ENCODE measurements around the gene SVOP.

DNA sequence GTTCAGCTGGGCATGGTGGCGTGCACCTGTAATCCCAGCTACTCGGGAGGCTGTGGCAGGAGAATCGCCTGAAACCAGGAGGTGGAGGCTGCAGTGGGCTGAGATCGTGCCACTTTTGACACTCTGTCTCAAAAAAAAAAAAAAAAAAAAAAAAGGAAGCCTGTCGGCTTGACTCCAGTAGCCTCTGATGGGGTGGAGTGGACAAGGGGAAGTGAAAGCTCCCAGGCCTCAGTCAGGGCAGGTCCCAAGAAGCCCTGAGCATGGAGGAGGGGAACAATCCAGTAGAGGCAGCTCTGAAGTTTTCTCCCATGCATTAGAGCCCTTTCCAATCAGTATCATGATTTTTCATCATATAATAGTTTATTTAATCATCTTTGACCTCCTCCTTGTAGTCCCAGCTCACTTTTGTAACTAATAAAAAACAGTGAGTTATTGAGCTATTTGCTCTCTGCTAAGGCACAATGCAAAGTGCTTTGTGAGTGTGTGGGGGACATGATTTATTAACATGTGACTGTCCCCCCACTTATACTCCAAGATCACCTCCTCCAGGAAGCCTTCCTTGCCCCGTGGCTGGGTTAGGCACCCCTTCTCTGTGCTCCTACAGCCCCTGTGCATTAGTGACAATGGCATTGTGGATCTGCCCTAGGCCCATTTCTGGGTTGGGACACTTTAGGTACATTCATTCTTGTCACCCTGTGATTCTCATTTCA lies 158.8 kb downstream of the SVOP start:
- TF ChIP-seq, protein P1, sequence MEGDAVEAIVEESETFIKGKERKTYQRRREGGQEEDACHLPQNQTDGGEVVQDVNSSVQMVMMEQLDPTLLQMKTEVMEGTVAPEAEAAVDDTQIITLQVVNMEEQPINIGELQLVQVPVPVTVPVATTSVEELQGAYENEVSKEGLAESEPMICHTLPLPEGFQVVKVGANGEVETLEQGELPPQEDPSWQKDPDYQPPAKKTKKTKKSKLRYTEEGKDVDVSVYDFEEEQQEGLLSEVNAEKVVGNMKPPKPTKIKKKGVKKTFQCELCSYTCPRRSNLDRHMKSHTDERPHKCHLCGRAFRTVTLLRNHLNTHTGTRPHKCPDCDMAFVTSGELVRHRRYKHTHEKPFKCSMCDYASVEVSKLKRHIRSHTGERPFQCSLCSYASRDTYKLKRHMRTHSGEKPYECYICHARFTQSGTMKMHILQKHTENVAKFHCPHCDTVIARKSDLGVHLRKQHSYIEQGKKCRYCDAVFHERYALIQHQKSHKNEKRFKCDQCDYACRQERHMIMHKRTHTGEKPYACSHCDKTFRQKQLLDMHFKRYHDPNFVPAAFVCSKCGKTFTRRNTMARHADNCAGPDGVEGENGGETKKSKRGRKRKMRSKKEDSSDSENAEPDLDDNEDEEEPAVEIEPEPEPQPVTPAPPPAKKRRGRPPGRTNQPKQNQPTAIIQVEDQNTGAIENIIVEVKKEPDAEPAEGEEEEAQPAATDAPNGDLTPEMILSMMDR (IDR thresholded peaks at IDR 0.05; ENCODE audit: low read depth, low read length) = no peak
- TF ChIP-seq EZH2phosphoT487 (IDR thresholded peaks at IDR 0.05; ENCODE audit: low read depth) = no peak
